GM19193 (cell line): ENCODE measurements around the gene PRMT1.

Source experiments
- POLR2A ChIP-seq: IDR thresholded peaks from 4 replicates; pipeline ENCODE4 v1.6.1; 2011; ENCODE audit not compliant: insufficient read depth, insufficient read length; ENCODE audit errors: extremely low read depth

Gene PRMT1

GRCh38 chr19:49658566-49659442 lies 18.3 kb upstream of the PRMT1 start:
- TF ChIP-seq POLR2A, result no peak

DNA sequence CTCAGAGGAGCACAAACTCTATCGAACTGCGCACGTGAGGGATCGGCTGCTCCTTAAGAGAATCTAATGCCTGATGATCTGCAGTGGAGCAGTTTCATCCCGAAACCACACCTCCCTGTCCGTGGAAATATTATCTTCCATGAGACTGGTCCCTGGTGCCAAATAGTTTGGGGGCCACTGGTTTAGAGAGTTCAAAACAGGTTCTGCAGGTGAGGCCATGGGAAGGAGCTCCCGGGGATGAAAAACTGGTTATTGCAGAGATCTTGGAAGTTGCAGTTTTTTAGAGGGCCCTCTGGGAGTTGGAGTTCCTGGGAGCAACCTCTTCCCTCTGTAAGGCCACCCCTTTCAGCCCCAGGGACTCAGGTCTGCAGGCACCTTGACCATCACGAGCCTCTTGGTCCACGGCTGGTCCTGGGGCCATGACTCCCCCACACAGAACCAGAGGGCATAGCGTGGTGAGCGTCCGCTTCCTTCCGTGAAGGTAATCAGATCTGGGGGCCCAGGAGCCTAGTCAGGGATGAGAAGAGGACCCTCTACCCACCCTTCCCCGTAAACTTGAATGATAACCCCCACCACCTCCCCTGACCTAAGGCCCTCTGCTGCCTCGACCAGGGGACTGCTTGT lies 16.6 kb upstream of the PRMT1 start:
- no peak for TF ChIP-seq POLR2A

DNA sequence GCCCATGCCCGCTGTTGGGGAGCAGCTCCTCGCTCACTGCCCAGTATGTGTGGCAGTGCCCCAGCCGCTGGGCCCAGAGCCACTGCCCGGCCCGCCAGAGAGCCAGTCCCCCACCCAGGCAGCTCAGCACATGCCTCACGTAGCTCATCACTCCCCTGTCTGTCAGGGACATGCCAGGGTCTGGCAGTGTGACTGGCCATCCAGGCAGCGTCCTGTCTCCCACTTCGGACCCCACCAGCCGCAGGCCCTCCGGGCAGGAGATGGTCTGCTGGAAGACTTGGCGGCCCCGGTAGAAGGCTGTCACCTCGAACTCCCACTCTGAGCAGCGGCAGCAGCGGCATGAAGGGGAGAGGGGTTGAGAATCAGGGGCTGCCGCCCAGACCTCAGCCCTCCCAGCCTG lies 15.1 kb upstream of the PRMT1 start:
- TF ChIP-seq POLR2A, result no peak

- no peak for TF ChIP-seq POLR2A
Observed at GRCh38 chr19:49663224-49663623, 13.8 kb upstream of the PRMT1 start.

GRCh38 chr19:49664171-49665035 lies 12.7 kb upstream of the PRMT1 start:
- peak; percentile 67 for TF ChIP-seq POLR2A

DNA sequence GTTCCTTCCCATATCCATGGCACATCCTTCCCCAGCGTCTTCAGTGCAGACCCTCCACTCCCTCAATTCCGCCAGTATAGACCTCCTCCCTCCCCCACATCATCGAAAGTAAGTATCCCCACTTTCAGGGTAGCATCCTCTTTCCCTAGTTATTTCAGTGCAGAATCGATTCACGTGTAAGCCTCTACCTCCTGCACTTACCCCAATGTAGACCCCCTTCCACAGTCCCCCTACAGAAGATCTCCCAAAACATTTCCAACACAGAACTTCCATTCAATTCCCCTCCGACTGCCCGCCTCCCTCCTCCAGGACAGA lies 12.1 kb upstream of the PRMT1 start:
- TF ChIP-seq POLR2A, result no peak

DNA sequence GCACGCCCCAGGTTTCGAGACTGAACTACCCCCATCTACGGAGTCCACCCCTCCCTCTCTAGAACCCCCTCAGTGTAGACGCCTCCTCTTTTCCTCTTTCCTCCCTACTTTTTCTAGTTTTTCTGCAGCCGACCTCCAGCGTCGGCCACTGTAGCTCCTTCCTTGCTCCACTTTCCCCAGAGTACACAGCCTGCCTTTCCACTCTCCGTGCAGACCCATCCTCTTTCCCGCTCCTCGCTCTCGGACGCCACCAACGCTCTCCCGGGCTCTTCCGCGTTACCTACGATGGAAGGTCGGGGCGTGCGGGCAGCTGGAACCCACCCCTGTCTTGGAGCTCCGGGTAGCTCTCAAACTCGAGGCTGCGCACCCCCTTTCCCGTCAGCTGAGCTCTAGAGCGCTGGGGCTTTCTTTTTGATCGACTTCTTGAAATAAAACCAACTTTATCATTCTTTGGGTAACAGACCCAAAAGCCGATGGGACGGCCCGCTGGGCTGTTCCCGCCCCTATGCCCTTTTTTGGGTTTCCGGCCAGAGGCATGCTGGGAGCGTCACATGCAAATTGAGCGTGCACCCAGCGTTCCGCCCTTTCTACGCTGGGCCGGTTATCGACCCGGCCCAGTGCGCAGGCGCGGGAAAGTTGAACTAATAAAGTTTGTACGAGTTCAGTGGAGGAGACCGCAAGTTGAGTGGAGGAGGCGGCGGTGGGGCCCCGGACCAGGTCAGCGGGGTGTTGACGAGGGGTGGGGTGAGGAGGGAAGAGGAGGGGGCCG lies 11.5 kb upstream of the PRMT1 start, which contains the start of the genes BCL2L12 and IRF3:
TSS of gene BCL2L12 (plus strand) at position 583 of the 769 bp plus-strand sequence. CDS start 760 bp downstream, outside the sequence.
TSS of gene IRF3 (minus strand) at position 507 of the 769 bp plus-strand sequence. CDS start 1,019 bp downstream, outside the sequence.
- peak; percentile 75 for TF ChIP-seq POLR2A

DNA sequence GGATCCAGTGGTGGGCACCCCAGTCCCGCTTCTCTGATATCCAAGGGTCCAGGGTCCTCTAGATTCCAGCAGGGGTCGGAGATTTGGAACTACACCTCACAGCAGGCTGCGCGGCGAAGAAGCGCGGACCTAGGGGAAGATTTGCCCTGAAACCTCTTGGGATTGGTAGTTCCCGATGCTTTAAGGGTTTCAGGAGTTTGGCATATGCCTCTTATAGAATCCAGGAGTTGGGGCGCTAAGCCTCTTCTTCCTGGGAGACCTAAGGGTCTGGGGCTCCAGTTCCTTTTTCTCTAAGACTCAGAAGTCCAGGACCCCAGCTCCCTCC lies 11.0 kb upstream of the PRMT1 start:
- no peak for TF ChIP-seq POLR2A

GRCh38 chr19:49667473-49667872 lies 9.6 kb upstream of the PRMT1 start:
- TF ChIP-seq POLR2A, result no peak

- TF ChIP-seq POLR2A, result no peak
Observed at GRCh38 chr19:49669516-49669915, 7.6 kb upstream of the PRMT1 start.

DNA sequence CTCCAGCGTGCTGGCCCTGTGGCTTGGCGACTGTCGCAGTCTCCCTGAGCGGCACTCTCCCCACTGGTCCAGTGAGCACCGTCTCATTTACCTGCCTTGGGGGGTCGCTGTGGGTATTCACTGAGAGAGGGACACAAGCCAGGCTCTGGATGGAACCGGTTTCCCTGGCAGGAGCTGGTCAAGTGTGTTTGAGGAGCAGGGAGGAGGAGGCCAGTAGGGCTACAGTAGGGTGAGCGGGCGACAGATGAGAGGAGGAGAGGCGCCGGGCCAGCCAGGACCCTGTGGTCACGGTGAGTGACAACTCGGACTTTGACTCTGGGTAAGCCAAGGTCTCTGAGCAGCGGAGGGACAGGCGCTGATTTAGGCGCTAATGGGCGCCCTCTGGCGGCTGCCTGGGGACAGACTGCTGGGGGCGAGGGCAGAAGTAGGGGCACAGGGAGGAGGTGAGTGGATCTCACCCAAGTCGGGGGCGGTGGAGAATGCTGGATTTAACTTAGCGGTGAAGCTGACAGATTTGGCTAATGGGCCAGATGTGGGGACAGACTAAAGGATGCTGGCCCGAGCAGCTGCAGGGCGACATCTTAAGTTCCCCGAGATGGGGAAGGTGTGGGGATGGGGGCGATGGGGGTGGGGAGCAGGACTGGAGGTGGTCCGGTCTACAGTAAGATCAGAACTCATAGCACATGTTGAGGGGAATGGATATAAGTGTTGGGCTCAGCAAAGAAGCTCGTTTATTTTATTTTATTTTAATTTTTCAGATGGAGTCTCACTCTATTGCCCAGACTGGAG lies 4.7 kb upstream of the PRMT1 start:
- no peak for TF ChIP-seq POLR2A

GRCh38 chr19:49676136-49676783 lies 811 bp upstream of the PRMT1 start:
- peak; percentile 88 for TF ChIP-seq POLR2A

GRCh38 chr19:49676784-49677230 lies 264 bp upstream of the PRMT1 start:
- no peak for TF ChIP-seq POLR2A

DNA sequence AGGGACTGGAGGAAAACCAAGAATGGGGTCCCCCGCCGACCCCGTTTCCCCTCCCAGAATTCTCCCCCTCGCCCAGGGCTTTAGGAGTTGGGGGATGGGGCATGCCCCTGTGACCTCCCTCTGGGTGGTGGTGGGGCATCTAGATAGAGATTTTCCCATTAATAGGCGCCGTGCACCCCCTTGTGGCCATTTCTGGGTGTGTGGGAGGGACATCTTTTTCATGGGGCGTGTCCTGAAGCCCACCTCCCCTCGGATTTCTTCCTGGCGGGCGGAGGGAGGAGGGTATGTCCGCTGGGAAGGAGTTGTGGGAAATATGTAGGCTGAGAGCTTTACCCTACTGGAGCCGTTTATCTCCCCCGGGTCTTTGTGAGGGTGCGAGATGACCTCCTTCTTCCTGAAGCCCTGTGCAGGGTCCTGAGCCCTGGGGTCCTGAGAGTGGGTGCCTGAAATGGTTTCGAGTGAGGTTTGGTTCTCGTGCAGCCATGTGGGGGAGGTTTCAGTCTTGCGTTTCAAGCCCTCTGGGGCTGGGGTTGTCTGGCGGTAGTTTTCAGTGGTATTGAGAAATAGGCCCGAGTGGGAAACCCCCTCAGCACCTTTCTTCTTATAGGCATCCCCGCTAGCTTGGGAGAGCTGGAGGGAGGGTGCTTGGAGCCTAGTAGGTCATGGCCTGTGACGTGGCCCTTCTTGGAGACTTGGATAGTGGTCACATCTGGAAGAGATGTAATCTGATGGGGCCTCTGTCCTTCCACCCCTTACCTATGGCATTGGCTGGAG lies 1.0 kb downstream of the PRMT1 start:
- TF ChIP-seq POLR2A, result peak; percentile 22
